ENCODE measurements around the gene IFT57.
"Not testable (repeated sequence)": the region's sequence is repeated elsewhere in the genome, so short reads cannot be mapped to it uniquely, and the experiment has no call there.

IFT57 gene

DNA sequence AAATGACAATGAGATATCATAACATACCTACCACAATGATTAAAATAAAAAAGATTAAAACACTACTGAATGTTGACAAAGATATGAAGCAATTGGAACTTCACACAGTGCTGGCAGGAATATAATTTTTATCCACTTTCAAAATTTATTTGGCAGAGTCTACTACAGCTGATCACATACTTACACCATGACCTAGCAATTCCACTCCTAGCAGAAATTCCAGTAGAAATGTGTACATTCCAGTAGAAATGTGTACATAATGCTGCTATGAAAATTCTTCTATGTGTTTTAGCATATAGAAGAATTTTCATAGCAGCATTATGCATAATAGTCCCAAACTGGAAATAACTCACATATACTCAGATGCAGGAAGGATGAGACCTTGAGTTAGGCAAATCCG, 43.5 kb downstream of the IFT57 start:
- Histone ChIP-seq H3K9me3 (ENCODE audit: control insufficient read depth, low read length) (no peaks in the 10 kb centered on the region), H3K4me3 (ENCODE audit: insufficient read depth, low read depth, low read length) (no peak overlapping the region), H3K36me3 (ENCODE audit: control insufficient read depth, insufficient read depth, low read length) (no peaks in the 10 kb centered on the region), H3K27me3 (ENCODE audit: control insufficient read depth, insufficient read depth, low read length, poor library complexity, severe bottlenecking) (no peaks in the 10 kb centered on the region), H3K27ac (ENCODE audit: insufficient read depth, low read depth, low read length, poor library complexity, severe bottlenecking) (no peak overlapping the region), H3K4me1 (ENCODE audit: control insufficient read depth, insufficient read depth, low read length) (no peaks in the 10 kb centered on the region)
- WGBS, 2 experiments = 93 to 100% methylated on average over 1 of the region's 1 CpG

GRCh38 chr3:108177536-108177935, 44.7 kb downstream of the IFT57 start:
- Histone ChIP-seq H3K36me3 (ENCODE audit: control insufficient read depth, insufficient read depth, low read length) (no peaks in the 10 kb centered on the region), H3K4me3 (ENCODE audit: insufficient read depth, low read depth, low read length) (no peak overlapping the region), H3K9me3 (ENCODE audit: control insufficient read depth, low read length) (no peaks in the 10 kb centered on the region), H3K4me1 (ENCODE audit: control insufficient read depth, insufficient read depth, low read length) (no peaks in the 10 kb centered on the region), H3K27ac (ENCODE audit: insufficient read depth, low read depth, low read length, poor library complexity, severe bottlenecking) (no peak overlapping the region), H3K27me3 (ENCODE audit: control insufficient read depth, insufficient read depth, low read length, poor library complexity, severe bottlenecking) (no peaks in the 10 kb centered on the region)
- WGBS, 2 experiments = 100% methylated on average over 2 of the region's 2 CpGs

- 92% methylated on average over 1 of the region's 1 CpG; no CpG with 5 or more reads in 1 of the 2 experiments for WGBS, 2 experiments
- Histone ChIP-seq H3K36me3 (ENCODE audit: control insufficient read depth, insufficient read depth, low read length) (no peaks in the 10 kb centered on the region), H3K4me3 (ENCODE audit: insufficient read depth, low read depth, low read length) (no peak overlapping the region), H3K4me1 (ENCODE audit: control insufficient read depth, insufficient read depth, low read length) (no peaks in the 10 kb centered on the region), H3K27me3 (ENCODE audit: control insufficient read depth, insufficient read depth, low read length, poor library complexity, severe bottlenecking) (no peaks in the 10 kb centered on the region), H3K27ac (ENCODE audit: insufficient read depth, low read depth, low read length, poor library complexity, severe bottlenecking) (no peak overlapping the region), H3K9me3 (ENCODE audit: control insufficient read depth, low read length) (no peaks in the 10 kb centered on the region)
These were observed 46.9 kb downstream of the IFT57 start for GRCh38 chr3:108175352-108175751.

GRCh38 chr3:108171106-108171505, 51.1 kb downstream of the IFT57 start:
- no peaks in the 10 kb centered on the region for H3K36me3 ChIP-seq (ENCODE audit: control insufficient read depth, insufficient read depth, low read length)
- no peaks in the 10 kb centered on the region for H3K9me3 ChIP-seq (ENCODE audit: control insufficient read depth, low read length)
- H3K4me3 ChIP-seq (ENCODE audit: insufficient read depth, low read depth, low read length) = no peak overlapping the region
- H3K27ac ChIP-seq (ENCODE audit: insufficient read depth, low read depth, low read length, poor library complexity, severe bottlenecking) = no peak overlapping the region
- no peaks in the 10 kb centered on the region for H3K27me3 ChIP-seq (ENCODE audit: control insufficient read depth, insufficient read depth, low read length, poor library complexity, severe bottlenecking)
- H3K4me1 ChIP-seq (ENCODE audit: control insufficient read depth, insufficient read depth, low read length) = no peaks in the 10 kb centered on the region
- 85 to 100% methylated on average over 1 to 2 of the region's 2 CpGs for WGBS, 2 experiments

GRCh38 chr3:108164391-108164790, 57.8 kb downstream of the IFT57 start:
- H3K36me3 ChIP-seq (ENCODE audit: control insufficient read depth, insufficient read depth, low read length) = no peaks in the 10 kb centered on the region
- H3K9me3 ChIP-seq (ENCODE audit: control insufficient read depth, low read length) = no peaks in the 10 kb centered on the region
- no peaks in the 10 kb centered on the region for H3K4me1 ChIP-seq (ENCODE audit: control insufficient read depth, insufficient read depth, low read length)
- H3K27me3 ChIP-seq (ENCODE audit: control insufficient read depth, insufficient read depth, low read length, poor library complexity, severe bottlenecking) = no peaks in the 10 kb centered on the region
- no peak overlapping the region for H3K4me3 ChIP-seq (ENCODE audit: insufficient read depth, low read depth, low read length)
- no peak overlapping the region for H3K27ac ChIP-seq (ENCODE audit: insufficient read depth, low read depth, low read length, poor library complexity, severe bottlenecking)

DNA sequence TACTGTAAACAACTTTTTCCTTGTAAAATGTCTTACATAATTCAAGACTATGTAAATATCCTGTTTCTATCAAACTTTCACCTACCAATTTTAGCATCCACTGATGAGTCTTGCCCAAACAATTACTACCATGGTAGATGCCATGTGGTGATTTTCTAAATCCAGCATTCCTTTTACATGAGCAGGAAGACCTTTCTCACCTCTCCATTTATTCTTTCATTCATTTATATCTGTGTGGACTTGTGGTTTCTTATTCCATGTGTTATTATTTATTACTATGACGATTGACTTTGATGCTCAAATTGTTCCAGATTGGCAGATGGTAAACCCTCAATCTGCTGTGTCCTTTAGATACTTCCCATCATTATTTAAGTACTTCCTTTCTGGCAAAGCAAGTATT, 62.4 kb downstream of the IFT57 start:
- Histone ChIP-seq H3K27ac (ENCODE audit: insufficient read depth, low read depth, low read length, poor library complexity, severe bottlenecking) (no peak overlapping the region), H3K4me1 (ENCODE audit: control insufficient read depth, insufficient read depth, low read length) (no peaks in the 10 kb centered on the region), H3K36me3 (ENCODE audit: control insufficient read depth, insufficient read depth, low read length) (no peaks in the 10 kb centered on the region), H3K27me3 (ENCODE audit: control insufficient read depth, insufficient read depth, low read length, poor library complexity, severe bottlenecking) (no peaks in the 10 kb centered on the region), H3K9me3 (ENCODE audit: control insufficient read depth, low read length) (no peaks in the 10 kb centered on the region), H3K4me3 (ENCODE audit: insufficient read depth, low read depth, low read length) (no peak overlapping the region)
- 91 to 95% methylated on average over 1 of the region's 1 CpG for WGBS, 2 experiments

DNA sequence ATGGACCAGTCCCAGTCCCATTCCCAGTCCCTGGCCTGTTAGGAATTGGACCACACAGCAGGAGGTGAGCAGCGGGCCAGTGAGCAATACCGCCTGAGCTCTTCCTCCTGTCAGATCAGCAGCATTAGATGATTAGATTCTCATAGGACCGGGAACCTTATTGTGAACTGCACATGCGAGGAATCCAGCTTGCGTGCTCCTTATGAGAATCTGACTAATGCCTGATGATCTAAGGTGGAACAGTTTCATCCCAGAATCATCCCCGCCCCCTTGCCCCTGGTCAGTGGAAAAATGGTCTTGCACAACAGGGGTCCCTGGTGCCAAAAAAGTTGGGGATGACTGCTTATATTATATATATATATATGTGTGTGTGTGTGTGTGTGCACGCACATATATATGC, 63.1 kb downstream of the IFT57 start:
- Histone ChIP-seq H3K27ac (ENCODE audit: insufficient read depth, low read depth, low read length, poor library complexity, severe bottlenecking) (no peak overlapping the region), H3K4me3 (ENCODE audit: insufficient read depth, low read depth, low read length) (no peak overlapping the region), H3K27me3 (ENCODE audit: control insufficient read depth, insufficient read depth, low read length, poor library complexity, severe bottlenecking) (no peaks in the 10 kb centered on the region), H3K36me3 (ENCODE audit: control insufficient read depth, insufficient read depth, low read length) (no peaks in the 10 kb centered on the region), H3K4me1 (ENCODE audit: control insufficient read depth, insufficient read depth, low read length) (no peaks in the 10 kb centered on the region), H3K9me3 (ENCODE audit: control insufficient read depth, low read length) (no peaks in the 10 kb centered on the region)
- WGBS, 2 experiments = 90 to 96% methylated on average over 6 of the region's 7 CpGs

- H3K9me3 ChIP-seq (ENCODE audit: control insufficient read depth, low read length) = no peaks in the 10 kb centered on the region
- H3K36me3 ChIP-seq (ENCODE audit: control insufficient read depth, insufficient read depth, low read length) = no peaks in the 10 kb centered on the region
- no peaks in the 10 kb centered on the region for H3K4me1 ChIP-seq (ENCODE audit: control insufficient read depth, insufficient read depth, low read length)
- 92 to 93% methylated on average over 1 of the region's 1 CpG for WGBS, 2 experiments
- no peak overlapping the region for H3K4me3 ChIP-seq (ENCODE audit: insufficient read depth, low read depth, low read length)
- no peaks in the 10 kb centered on the region for H3K27me3 ChIP-seq (ENCODE audit: control insufficient read depth, insufficient read depth, low read length, poor library complexity, severe bottlenecking)
- no peak overlapping the region for H3K27ac ChIP-seq (ENCODE audit: insufficient read depth, low read depth, low read length, poor library complexity, severe bottlenecking)
These were observed 64.0 kb downstream of the IFT57 start for GRCh38 chr3:108158251-108158650.

DNA sequence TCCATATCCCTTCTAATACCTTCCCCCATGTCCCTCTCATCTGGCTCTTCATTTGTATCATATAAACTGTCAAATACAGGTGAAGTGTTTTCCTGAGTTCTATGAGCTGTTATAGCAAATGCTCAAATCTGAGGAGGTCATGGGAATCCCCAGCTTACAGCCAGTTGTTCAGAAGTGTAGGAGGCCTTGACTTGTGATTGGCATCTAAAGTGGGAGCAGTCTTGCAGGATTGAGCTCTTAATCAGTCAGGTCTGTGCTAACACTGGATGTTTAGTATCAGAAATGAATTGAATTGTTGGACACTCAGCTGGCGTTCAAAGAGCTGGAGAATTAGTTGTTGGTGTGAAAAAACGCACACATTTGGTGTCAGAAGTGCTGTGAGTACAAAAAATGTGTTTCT, 65.0 kb downstream of the IFT57 start:
- no peaks in the 10 kb centered on the region for H3K27me3 ChIP-seq (ENCODE audit: control insufficient read depth, insufficient read depth, low read length, poor library complexity, severe bottlenecking)
- no peaks in the 10 kb centered on the region for H3K4me1 ChIP-seq (ENCODE audit: control insufficient read depth, insufficient read depth, low read length)
- H3K36me3 ChIP-seq (ENCODE audit: control insufficient read depth, insufficient read depth, low read length) = no peaks in the 10 kb centered on the region
- H3K4me3 ChIP-seq (ENCODE audit: insufficient read depth, low read depth, low read length) = no peak overlapping the region
- WGBS, 2 experiments = 65 to 73% methylated on average over 2 of the region's 2 CpGs
- no peaks in the 10 kb centered on the region for H3K9me3 ChIP-seq (ENCODE audit: control insufficient read depth, low read length)
- H3K27ac ChIP-seq (ENCODE audit: insufficient read depth, low read depth, low read length, poor library complexity, severe bottlenecking) = no peak overlapping the region

- Histone ChIP-seq H3K4me1 (ENCODE audit: control insufficient read depth, insufficient read depth, low read length) (no peaks in the 10 kb centered on the region), H3K27me3 (ENCODE audit: control insufficient read depth, insufficient read depth, low read length, poor library complexity, severe bottlenecking) (no peaks in the 10 kb centered on the region), H3K36me3 (ENCODE audit: control insufficient read depth, insufficient read depth, low read length) (no peaks in the 10 kb centered on the region), H3K9me3 (ENCODE audit: control insufficient read depth, low read length) (no peaks in the 10 kb centered on the region), H3K27ac (ENCODE audit: insufficient read depth, low read depth, low read length, poor library complexity, severe bottlenecking) (no peak overlapping the region), H3K4me3 (ENCODE audit: insufficient read depth, low read depth, low read length) (no peak overlapping the region)
- 88 to 89% methylated on average over 4 of the region's 4 CpGs for WGBS, 2 experiments
These were observed 65.8 kb downstream of the IFT57 start for GRCh38 chr3:108156312-108156853.

- not testable (repeated sequence) for H3K4me3 ChIP-seq (ENCODE audit: insufficient read depth, low read depth, low read length); H3K9me3 ChIP-seq (ENCODE audit: control insufficient read depth, low read length); H3K36me3 ChIP-seq (ENCODE audit: control insufficient read depth, insufficient read depth, low read length); H3K4me1 ChIP-seq (ENCODE audit: control insufficient read depth, insufficient read depth, low read length); H3K27me3 ChIP-seq (ENCODE audit: control insufficient read depth, insufficient read depth, low read length, poor library complexity, severe bottlenecking); H3K27ac ChIP-seq (ENCODE audit: insufficient read depth, low read depth, low read length, poor library complexity, severe bottlenecking)
- 96 to 97% methylated on average over 2 to 3 of the region's 4 CpGs for WGBS, 2 experiments
These were observed 66.6 kb downstream of the IFT57 start for GRCh38 chr3:108155642-108156041.

Data from ectodermal cell (in vitro differentiated cells).